ENCODE results near the gene SUN2. TPM values are rescaled to one million over a fixed set of nuclear protein-coding genes. Genes with fewer than 3 reads are reported as not detected.

Gene SUN2
- total and polyA plus RNA-seq, 4 donors = 58.6 to 220 (median 107) TPM

DNA sequence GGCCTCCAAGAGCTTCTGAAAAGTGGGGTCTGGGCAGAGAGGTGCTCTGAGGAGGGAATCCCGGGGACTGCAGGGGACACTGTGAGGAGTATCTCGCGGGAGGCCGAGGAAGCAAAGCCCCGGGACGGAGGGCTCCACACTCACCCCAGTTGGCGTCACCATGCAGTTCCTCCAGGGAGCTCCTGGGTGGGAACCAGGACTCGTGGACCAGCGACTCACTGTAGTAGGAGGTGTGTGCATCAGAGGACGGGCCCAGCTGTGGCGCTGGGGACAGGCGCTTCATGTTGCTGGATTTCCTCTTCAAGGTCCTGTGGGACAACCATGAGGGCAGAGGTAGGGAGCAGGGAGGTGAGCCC lies 4.8 kb downstream of the SUN2 start:
- H3K4me3 ChIP-seq = no peak overlapping the region
- H3K4me1 ChIP-seq (ENCODE audit: control insufficient read depth in 5 of 5, insufficient read depth in 5 of 5, low read length in 5 of 5) = peaks cover 0 to 11% (median 7%) of the 10 kb centered on the region in 5 donors
- DNase-seq (no peak), ATAC-seq (ENCODE audit: insufficient read depth, low FRiP score) (no peak)
- H3K9ac ChIP-seq (ENCODE audit: insufficient read depth in 1 of 2, low read length in 2 of 2) = no peak overlapping the region
- no peaks in the 10 kb centered on the region for H3K27me3 ChIP-seq (ENCODE audit: control insufficient read depth in 3 of 3, insufficient read depth in 3 of 3, low read length in 2 of 3)
- H3K27ac ChIP-seq (ENCODE audit: low read depth in 1 of 2, low read length in 1 of 2) = peak overlapping the region in 1 of 2 donors; percentile 50
- 74 to 80% methylated on average over 12 of the region's 12 CpGs for WGBS, 2 donors
- peaks cover 0 to 2% (median 0%) of the 10 kb centered on the region in 4 donors for H3K9me3 ChIP-seq (ENCODE audit: control insufficient read depth in 4 of 4, insufficient read depth in 3 of 4, low read length in 3 of 4)
- TF ChIP-seq, protein P1, sequence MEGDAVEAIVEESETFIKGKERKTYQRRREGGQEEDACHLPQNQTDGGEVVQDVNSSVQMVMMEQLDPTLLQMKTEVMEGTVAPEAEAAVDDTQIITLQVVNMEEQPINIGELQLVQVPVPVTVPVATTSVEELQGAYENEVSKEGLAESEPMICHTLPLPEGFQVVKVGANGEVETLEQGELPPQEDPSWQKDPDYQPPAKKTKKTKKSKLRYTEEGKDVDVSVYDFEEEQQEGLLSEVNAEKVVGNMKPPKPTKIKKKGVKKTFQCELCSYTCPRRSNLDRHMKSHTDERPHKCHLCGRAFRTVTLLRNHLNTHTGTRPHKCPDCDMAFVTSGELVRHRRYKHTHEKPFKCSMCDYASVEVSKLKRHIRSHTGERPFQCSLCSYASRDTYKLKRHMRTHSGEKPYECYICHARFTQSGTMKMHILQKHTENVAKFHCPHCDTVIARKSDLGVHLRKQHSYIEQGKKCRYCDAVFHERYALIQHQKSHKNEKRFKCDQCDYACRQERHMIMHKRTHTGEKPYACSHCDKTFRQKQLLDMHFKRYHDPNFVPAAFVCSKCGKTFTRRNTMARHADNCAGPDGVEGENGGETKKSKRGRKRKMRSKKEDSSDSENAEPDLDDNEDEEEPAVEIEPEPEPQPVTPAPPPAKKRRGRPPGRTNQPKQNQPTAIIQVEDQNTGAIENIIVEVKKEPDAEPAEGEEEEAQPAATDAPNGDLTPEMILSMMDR (IDR thresholded peaks at IDR 0.05; ENCODE audit: control extremely low read depth, extremely low read depth) = no peak
- peaks cover 31 to 51% (median 38%) of the 10 kb centered on the region in 4 donors for H3K36me3 ChIP-seq (ENCODE audit: control insufficient read depth in 4 of 4, insufficient read depth in 4 of 4, low read length in 4 of 4)

GRCh38 chr22:38750638-38751037 lies 5.2 kb downstream of the SUN2 start:
- H3K9me3 ChIP-seq (ENCODE audit: control insufficient read depth in 4 of 4, insufficient read depth in 3 of 4, low read length in 3 of 4) = peaks cover 0 to 2% (median 0%) of the 10 kb centered on the region in 4 donors
- 78 to 82% methylated on average over 14 to 17 of the region's 17 CpGs for WGBS, 2 donors
- H3K9ac ChIP-seq (ENCODE audit: insufficient read depth in 1 of 2, low read length in 2 of 2) = no peak overlapping the region
- no peak for DNase-seq
- no peak overlapping the region for H3K4me3 ChIP-seq
- no peak for ATAC-seq (ENCODE audit: insufficient read depth, low FRiP score)
- H3K27me3 ChIP-seq (ENCODE audit: control insufficient read depth in 3 of 3, insufficient read depth in 3 of 3, low read length in 2 of 3) = no peaks in the 10 kb centered on the region
- peak overlapping the region in 1 of 2 donors; percentile 50 for H3K27ac ChIP-seq (ENCODE audit: low read depth in 1 of 2, low read length in 1 of 2)
- H3K4me1 ChIP-seq (ENCODE audit: control insufficient read depth in 5 of 5, insufficient read depth in 5 of 5, low read length in 5 of 5) = peaks cover 0 to 11% (median 7%) of the 10 kb centered on the region in 5 donors
- TF ChIP-seq, protein P1 (IDR thresholded peaks at IDR 0.05; ENCODE audit: control extremely low read depth, extremely low read depth) = no peak
- peaks cover 32 to 55% (median 41%) of the 10 kb centered on the region in 4 donors for H3K36me3 ChIP-seq (ENCODE audit: control insufficient read depth in 4 of 4, insufficient read depth in 4 of 4, low read length in 4 of 4)

DNA sequence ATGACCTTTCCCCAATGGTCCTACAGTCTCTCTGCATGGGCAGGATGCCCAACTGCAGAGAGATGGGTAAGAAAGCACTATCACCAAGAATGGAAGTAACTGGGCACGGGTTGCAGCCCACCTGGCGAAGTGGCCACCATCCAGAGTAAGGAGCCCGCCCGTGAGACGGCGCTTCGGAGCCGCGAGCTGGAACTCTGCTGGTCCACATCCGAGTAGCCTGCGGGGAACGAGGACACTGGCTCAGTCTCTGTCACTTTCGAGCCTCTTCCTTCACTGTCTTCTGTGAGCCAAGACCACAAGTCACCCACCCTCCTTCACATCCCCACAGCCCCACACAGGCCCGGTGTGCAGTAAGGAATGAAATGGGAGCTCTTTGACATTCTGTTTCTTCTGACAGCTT lies 5.7 kb downstream of the SUN2 start:
- peaks cover 0 to 11% (median 7%) of the 10 kb centered on the region in 5 donors for H3K4me1 ChIP-seq (ENCODE audit: control insufficient read depth in 5 of 5, insufficient read depth in 5 of 5, low read length in 5 of 5)
- H3K9ac ChIP-seq (ENCODE audit: insufficient read depth in 1 of 2, low read length in 2 of 2) = no peak overlapping the region
- peaks cover 38 to 60% (median 46%) of the 10 kb centered on the region in 4 donors for H3K36me3 ChIP-seq (ENCODE audit: control insufficient read depth in 4 of 4, insufficient read depth in 4 of 4, low read length in 4 of 4)
- TF ChIP-seq, protein P1 (IDR thresholded peaks at IDR 0.05; ENCODE audit: control extremely low read depth, extremely low read depth) = no peak
- no peak for ATAC-seq (ENCODE audit: insufficient read depth, low FRiP score)
- no peak for DNase-seq
- H3K27me3 ChIP-seq (ENCODE audit: control insufficient read depth in 3 of 3, insufficient read depth in 3 of 3, low read length in 2 of 3) = no peaks in the 10 kb centered on the region
- no peak overlapping the region for H3K27ac ChIP-seq (ENCODE audit: low read depth in 1 of 2, low read length in 1 of 2)
- WGBS, 2 donors = 93 to 95% methylated on average over 14 of the region's 14 CpGs
- H3K9me3 ChIP-seq (ENCODE audit: control insufficient read depth in 4 of 4, insufficient read depth in 3 of 4, low read length in 3 of 4) = peaks cover 0 to 2% (median 0%) of the 10 kb centered on the region in 4 donors
- H3K4me3 ChIP-seq = no peak overlapping the region
